Keratinocyte (primary cell): ENCODE results near the gene CCDC170. TPM values are rescaled to one million over a fixed set of nuclear protein-coding genes. Genes with fewer than 3 reads are reported as not detected.

Source experiments
- DNase-seq: peaks from one replicate; pipeline ENCODE4 v3.0.0-alpha.2; 2011; ENCODE audit warnings: low read depth, missing footprints, low spot score
- FAIRE-seq: peaks from 2 replicates; lab custom pipeline; 2011; peaks lifted over from hg19 to GRCh38; lab: Jason Lieb, UNC
- H2AFZ ChIP-seq: 2 replicates; pipeline ENCODE4 v1.6.0; 2012; ENCODE audit warnings: low read length, control low read depth, inconsistent platforms; ENCODE audit not compliant: control insufficient read depth
- H3K27ac ChIP-seq: 2 replicates; pipeline ENCODE4 v1.5.1; 2011; ENCODE audit warnings: low read length; ENCODE audit not compliant: control insufficient read depth, insufficient read depth
- H3K27me3 ChIP-seq: 3 replicates; pipeline ENCODE4 v1.6.0; 2011; ENCODE audit warnings: low read length; ENCODE audit not compliant: control insufficient read depth, insufficient read depth; ENCODE audit errors: extremely low read depth
- H3K36me3 ChIP-seq, 2 experiments: 2 replicates in 1 of 2; 3 replicates in 1 of 2; pipeline ENCODE4 v1.5.1; 2011; ENCODE audit warnings: low read length in 2 of 2, mild to moderate bottlenecking in 1 of 2; ENCODE audit not compliant: control insufficient read depth in 2 of 2, insufficient read depth in 2 of 2; ENCODE audit errors: extremely low read depth in 1 of 2
- H3K4me1 ChIP-seq: 3 replicates; pipeline ENCODE4 v1.5.1; 2011; ENCODE audit warnings: low read length; ENCODE audit not compliant: control insufficient read depth, insufficient read depth; ENCODE audit errors: extremely low read depth
- H3K4me2 ChIP-seq: 3 replicates; pipeline ENCODE4 v1.6.0; 2011; ENCODE audit warnings: low read depth, low read length; ENCODE audit not compliant: control insufficient read depth, insufficient read depth; ENCODE audit errors: extremely low read depth
- H3K4me3 ChIP-seq, 3 experiments: fragments of 200-600 bp in 1 of 3; sonication (generic) in 1 of 3; 2 replicates in 2 of 3; 3 replicates in 1 of 3; pipeline ENCODE4 v1.5.1; 2011 to 2016; ENCODE audit warnings: low read length in 3 of 3, mild to moderate bottlenecking in 3 of 3, control low read depth in 2 of 3, inconsistent platforms in 1 of 3, low read depth in 1 of 3, mixed read lengths in 1 of 3, mixed run types in 1 of 3, moderate library complexity in 1 of 3; ENCODE audit not compliant: control insufficient read depth in 2 of 3, insufficient read depth in 2 of 3; ENCODE audit errors: extremely low read depth in 1 of 3
- H3K79me2 ChIP-seq: 2 replicates; pipeline ENCODE4 v1.6.0; 2012; ENCODE audit warnings: low read length; ENCODE audit not compliant: control insufficient read depth, insufficient read depth
- H3K9ac ChIP-seq: 3 replicates; pipeline ENCODE4 v1.6.0; 2011; ENCODE audit warnings: low read length; ENCODE audit not compliant: control insufficient read depth, insufficient read depth; ENCODE audit errors: extremely low read depth
- H3K9me1 ChIP-seq: 3 replicates; pipeline ENCODE4 v1.6.0; 2011; ENCODE audit warnings: low read length; ENCODE audit not compliant: control insufficient read depth, insufficient read depth; ENCODE audit errors: extremely low read depth
- H3K9me3 ChIP-seq: 2 replicates; pipeline ENCODE4 v1.5.1; 2012; ENCODE audit warnings: low read depth, low read length; ENCODE audit not compliant: control insufficient read depth
- H4K20me1 ChIP-seq: 3 replicates; pipeline ENCODE4 v1.6.0; 2011; ENCODE audit warnings: low read length; ENCODE audit not compliant: control insufficient read depth, insufficient read depth; ENCODE audit errors: extremely low read depth
- EZH2 ChIP-seq: IDR thresholded peaks from one replicate; pipeline ENCODE4 v1.6.1; 2012; ENCODE audit warnings: inconsistent platforms, mild to moderate bottlenecking, low read length, moderate library complexity
- dilution Hi-C: fragments of 300-500 bp; cut with MboI; formaldehyde crosslinking; loops from one replicate; pipeline ENCODE4 v1.7.0; 2020; ENCODE audit warnings: low sequenced_read_pairs; ENCODE audit not compliant: extremely low pct_ligation_motif_present
- polyA plus RNA-seq, 5 experiments: library from polyadenylated mRNA; depleted of rRNA in 3 of 5; stranded (reverse) in 3 of 5; stranded (forward) in 1 of 5; unstranded in 1 of 5; fragments of >200 nt; gene quantifications; 1 replicate in 1 of 5; 2 replicates in 3 of 5; 3 replicates in 1 of 5; pipeline versions ENCODE4 v1.2.1 to v1.2.3, GENCODE V29; 2011 to 2012; ENCODE audit warnings: missing spikeins in 2 of 5, low read depth in 1 of 5, low replicate concordance in 1 of 5
- TF ChIP-seq, protein P1 (sequence below), 3 experiments: IDR thresholded peaks in 1 of 3; conservative IDR thresholded peaks in 1 of 3; optimal IDR thresholded peaks in 1 of 3; 2 replicates in 2 of 3; 3 replicates in 1 of 3; pipeline versions ENCODE3 to v1.5.1; 2011; ENCODE audit warnings: low read length in 3 of 3, mild to moderate bottlenecking in 3 of 3, moderate library complexity in 2 of 3, control low read depth in 1 of 3, inconsistent platforms in 1 of 3; ENCODE audit not compliant: insufficient read depth in 2 of 3; ENCODE audit errors: extremely low read depth in 1 of 3

Gene CCDC170
- polyA plus RNA-seq, 1 donor (not counting 4 experiments of a cell fraction or from before 2014, with no cell fraction given): 0.10 TPM

DNA sequence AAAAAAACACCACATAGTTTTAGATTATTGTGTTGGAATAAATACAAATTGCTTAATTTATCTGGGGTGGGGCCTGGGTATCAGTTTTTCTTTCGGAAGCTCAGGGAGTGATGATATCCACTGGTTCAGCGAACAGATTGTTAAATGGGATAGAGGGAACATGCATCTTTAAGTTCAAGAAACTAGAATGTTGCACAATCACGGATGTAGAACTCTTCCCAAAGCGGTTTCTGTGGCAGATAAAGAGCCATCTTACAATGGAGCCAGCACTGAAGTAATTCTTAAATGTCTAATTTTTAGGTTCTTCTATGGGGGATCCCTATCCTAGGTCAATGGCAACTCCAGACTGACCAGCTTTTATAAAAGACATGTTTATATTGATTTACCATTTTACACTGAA is 32.1 kb upstream of the CCDC170 start:
- H3K27me3 ChIP-seq: no peaks in the 10 kb centered on the region
- no peak overlapping the region for H3K4me2 ChIP-seq
- dilution Hi-C loops: no loop called here
- peaks cover 3 to 10% of the 10 kb centered on the region in 2 experiments for H3K36me3 ChIP-seq
- H3K9me3 ChIP-seq: no peaks in the 10 kb centered on the region
- no peak overlapping the region for H3K27ac ChIP-seq
- H3K4me1 ChIP-seq: no peaks in the 10 kb centered on the region
- H3K79me2 ChIP-seq: no peaks in the 10 kb centered on the region
- no peak overlapping the region for H3K9ac ChIP-seq
- H2AFZ ChIP-seq: no peak overlapping the region
- no peaks in the 10 kb centered on the region for H3K9me1 ChIP-seq
- FAIRE-seq (no peak), DNase-seq (no peak)
- TF ChIP-seq, protein P1, sequence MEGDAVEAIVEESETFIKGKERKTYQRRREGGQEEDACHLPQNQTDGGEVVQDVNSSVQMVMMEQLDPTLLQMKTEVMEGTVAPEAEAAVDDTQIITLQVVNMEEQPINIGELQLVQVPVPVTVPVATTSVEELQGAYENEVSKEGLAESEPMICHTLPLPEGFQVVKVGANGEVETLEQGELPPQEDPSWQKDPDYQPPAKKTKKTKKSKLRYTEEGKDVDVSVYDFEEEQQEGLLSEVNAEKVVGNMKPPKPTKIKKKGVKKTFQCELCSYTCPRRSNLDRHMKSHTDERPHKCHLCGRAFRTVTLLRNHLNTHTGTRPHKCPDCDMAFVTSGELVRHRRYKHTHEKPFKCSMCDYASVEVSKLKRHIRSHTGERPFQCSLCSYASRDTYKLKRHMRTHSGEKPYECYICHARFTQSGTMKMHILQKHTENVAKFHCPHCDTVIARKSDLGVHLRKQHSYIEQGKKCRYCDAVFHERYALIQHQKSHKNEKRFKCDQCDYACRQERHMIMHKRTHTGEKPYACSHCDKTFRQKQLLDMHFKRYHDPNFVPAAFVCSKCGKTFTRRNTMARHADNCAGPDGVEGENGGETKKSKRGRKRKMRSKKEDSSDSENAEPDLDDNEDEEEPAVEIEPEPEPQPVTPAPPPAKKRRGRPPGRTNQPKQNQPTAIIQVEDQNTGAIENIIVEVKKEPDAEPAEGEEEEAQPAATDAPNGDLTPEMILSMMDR (optimal IDR thresholded peaks at IDR 0.05 in 1 of 3, IDR thresholded peaks at IDR 0.05 in 1 of 3, conservative IDR thresholded peaks at IDR 0.05 in 1 of 3; ENCODE audit: extremely low read depth in 1 of 3, insufficient read depth in 2 of 3, low read length in 3 of 3): no peak
- no peak for TF ChIP-seq EZH2
- H4K20me1 ChIP-seq: no peaks in the 10 kb centered on the region
- no peak overlapping the region for H3K4me3 ChIP-seq

GRCh38 chr6:151464702-151465101 is 29.1 kb upstream of the CCDC170 start:
- Histone ChIP-seq H3K79me2 (no peaks in the 10 kb centered on the region), H3K27ac (no peak overlapping the region), H3K4me2 (no peak overlapping the region), H3K9ac (no peak overlapping the region), H2AFZ (no peak overlapping the region), H3K4me1 (no peaks in the 10 kb centered on the region), H3K27me3 (no peaks in the 10 kb centered on the region), H3K9me1 (no peaks in the 10 kb centered on the region), H3K4me3 (no peak overlapping the region), H3K9me3 (no peaks in the 10 kb centered on the region), H3K36me3 (peaks cover 2 to 4% of the 10 kb centered on the region in 2 experiments), H4K20me1 (no peaks in the 10 kb centered on the region)
- no peak for TF ChIP-seq EZH2
- TF ChIP-seq, protein P1 (optimal IDR thresholded peaks at IDR 0.05 in 1 of 3, IDR thresholded peaks at IDR 0.05 in 1 of 3, conservative IDR thresholded peaks at IDR 0.05 in 1 of 3; ENCODE audit: extremely low read depth in 1 of 3, insufficient read depth in 2 of 3, low read length in 3 of 3): no peak
- DNase-seq (no peak), FAIRE-seq (no peak)
- dilution Hi-C loops: no loop called here
